CD14-positive monocyte (primary cell): Measurements from ENCODE around the gene CRADD. TPM values are rescaled to one million over a fixed set of nuclear protein-coding genes. Genes with fewer than 3 reads are reported as not detected.

Source experiments
- DNase-seq, 3 donors: peaks; one replicate each; pipeline ENCODE4 v3.0.0-alpha.2; 2011 to 2022
- H2AFZ ChIP-seq: 2 replicates; pipeline ENCODE4 v1.6.0; 2012; ENCODE audit warnings: mild to moderate bottlenecking, low read depth, low read length, inconsistent platforms; ENCODE audit not compliant: insufficient read depth, poor library complexity, severe bottlenecking
- H3K27ac ChIP-seq, 2 donors: 1 replicate in 1 of 2; 2 replicates in 1 of 2; pipeline ENCODE4 v1.5.1; 2012 to 2013; ENCODE audit warnings: low read length in 2 of 2, control low read depth in 1 of 2, inconsistent platforms in 1 of 2, low read depth in 1 of 2, mild to moderate bottlenecking in 1 of 2
- H3K27me3 ChIP-seq, 2 donors: one replicate each; pipeline versions ENCODE4 v1.6.0 to v1.6.1; 2011 to 2013; ENCODE audit warnings: low read length in 2 of 2; ENCODE audit not compliant: control insufficient read depth in 2 of 2, insufficient read depth in 2 of 2
- H3K36me3 ChIP-seq, 2 donors: replicated peaks in 1 of 2; 1 replicate in 1 of 2; 2 replicates in 1 of 2; pipeline versions ENCODE4 v1.5.1 to v1.6.1; 2012 to 2013; ENCODE audit warnings: low read length in 2 of 2, control low read depth in 1 of 2, inconsistent platforms in 1 of 2, mild to moderate bottlenecking in 1 of 2; ENCODE audit not compliant: insufficient read depth in 2 of 2, control insufficient read depth in 1 of 2
- H3K4me1 ChIP-seq, 2 donors: 1 replicate in 1 of 2; 2 replicates in 1 of 2; pipeline versions ENCODE4 v1.5.1 to v1.6.1; 2012 to 2013; ENCODE audit warnings: low read length in 2 of 2, control low read depth in 1 of 2, inconsistent platforms in 1 of 2, mild to moderate bottlenecking in 1 of 2, moderate library complexity in 1 of 2; ENCODE audit not compliant: insufficient read depth in 2 of 2, control insufficient read depth in 1 of 2
- H3K4me2 ChIP-seq: replicated peaks from 2 replicates; pipeline ENCODE3; 2012; ENCODE audit warnings: low read length, moderate library complexity, mild to moderate bottlenecking; ENCODE audit not compliant: poor library complexity, severe bottlenecking; ENCODE audit errors: extremely low read depth
- H3K4me3 ChIP-seq, 3 experiments: fragments of 200-600 bp in 1 of 3; sonication (generic) in 1 of 3; replicated peaks in 1 of 3; 1 replicate in 2 of 3; 2 replicates in 1 of 3; pipeline ENCODE4 v1.5.1; 2011 to 2013; ENCODE audit warnings: low read length in 3 of 3, mild to moderate bottlenecking in 3 of 3, control low read depth in 2 of 3, low read depth in 2 of 3, inconsistent platforms in 1 of 3, moderate library complexity in 1 of 3
- H3K79me2 ChIP-seq: 2 replicates; pipeline ENCODE4 v1.6.0; 2012; ENCODE audit warnings: mild to moderate bottlenecking, control low read depth, inconsistent platforms, low read length, moderate library complexity; ENCODE audit not compliant: insufficient read depth
- H3K9ac ChIP-seq: 2 replicates; pipeline ENCODE4 v1.6.0; 2017; ENCODE audit warnings: low read length, mild to moderate bottlenecking; ENCODE audit not compliant: insufficient read depth, poor library complexity, severe bottlenecking
- H3K9me3 ChIP-seq, 2 donors: replicated peaks in 1 of 2; 1 replicate in 1 of 2; 2 replicates in 1 of 2; pipeline versions ENCODE4 v1.5.1 to v1.6.1; 2012 to 2013; ENCODE audit warnings: low read length in 2 of 2, control low read depth in 1 of 2; ENCODE audit not compliant: control insufficient read depth in 1 of 2, insufficient read depth in 1 of 2
- H4K20me1 ChIP-seq: 2 replicates; pipeline ENCODE4 v1.6.0; 2012; ENCODE audit warnings: mild to moderate bottlenecking, low read length, control low read depth, moderate library complexity; ENCODE audit not compliant: insufficient read depth
- H3K27ac Mint-ChIP-seq, 7 donors: one replicate each; pipeline ENCODE4 v1.8.0; 2020; ENCODE audit warnings: mild to moderate bottlenecking in 7 of 7, mixed read lengths in 7 of 7, moderate library complexity in 6 of 7, inconsistent platforms in 2 of 7
- H3K27me3 Mint-ChIP-seq, 3 donors: one replicate each; pipeline ENCODE4 v1.8.0; 2021 to 2022; ENCODE audit warnings: low read depth in 3 of 3, mild to moderate bottlenecking in 3 of 3, mixed read lengths in 3 of 3, moderate library complexity in 3 of 3, inconsistent platforms in 1 of 3
- H3K36me3 Mint-ChIP-seq, 2 donors: one replicate each; pipeline ENCODE4 v1.8.0; 2020; ENCODE audit warnings: mixed read lengths in 2 of 2, inconsistent platforms in 1 of 2, mild to moderate bottlenecking in 1 of 2
- H3K4me1 Mint-ChIP-seq: one replicate; pipeline ENCODE4 v1.8.0; 2020; ENCODE audit warnings: mild to moderate bottlenecking, mixed read lengths
- H3K4me3 Mint-ChIP-seq, 2 donors: one replicate each; pipeline ENCODE4 v1.8.0; 2020; ENCODE audit warnings: mild to moderate bottlenecking in 2 of 2, mixed read lengths in 2 of 2, moderate library complexity in 1 of 2
- H3K9me3 Mint-ChIP-seq, 7 donors: one replicate each; pipeline ENCODE4 v1.8.0; 2020 to 2022; ENCODE audit warnings: mixed read lengths in 7 of 7, mild to moderate bottlenecking in 6 of 7, moderate library complexity in 6 of 7, inconsistent platforms in 2 of 7
- WGBS: methylation state at CpG from one replicate; pipeline ENCODE4 v1.1.5; 2013; ENCODE audit warnings: missing lambda C conversion rate; ENCODE audit not compliant: insufficient coverage; 5-methylcytosine and 5-hydroxymethylcytosine counted together
- intact Hi-C, 2 donors: fragments of 100-400 bp; cut with micrococcal nuclease; formaldehyde crosslinking; loops; one replicate each; pipeline versions ENCODE4 v1.15.0 to v1.15.1; 2023
- polyA plus RNA-seq, 3 donors: library from polyadenylated mRNA; depleted of rRNA in 1 of 3; unstranded in 2 of 3; stranded (reverse) in 1 of 3; fragments of 300-500 nt in 2 of 3; fragments of >200 nt in 1 of 3; fragmentation: Illumina TruSeq in 2 of 3; gene quantifications; 1 replicate in 2 of 3; 2 replicates in 1 of 3; pipeline ENCODE4 v1.2.3, GENCODE V29; 2012 to 2021
- TF ChIP-seq, protein P1 (sequence below): fragments of 200-600 bp; IDR thresholded peaks from one replicate; pipeline ENCODE4 v1.8.0; 2022; ENCODE audit warnings: antibody characterized with exemption, mild to moderate bottlenecking

Gene CRADD
- polyA plus RNA-seq, 3 donors, result 5.6 to 12.2 (median 11.2) TPM

DNA sequence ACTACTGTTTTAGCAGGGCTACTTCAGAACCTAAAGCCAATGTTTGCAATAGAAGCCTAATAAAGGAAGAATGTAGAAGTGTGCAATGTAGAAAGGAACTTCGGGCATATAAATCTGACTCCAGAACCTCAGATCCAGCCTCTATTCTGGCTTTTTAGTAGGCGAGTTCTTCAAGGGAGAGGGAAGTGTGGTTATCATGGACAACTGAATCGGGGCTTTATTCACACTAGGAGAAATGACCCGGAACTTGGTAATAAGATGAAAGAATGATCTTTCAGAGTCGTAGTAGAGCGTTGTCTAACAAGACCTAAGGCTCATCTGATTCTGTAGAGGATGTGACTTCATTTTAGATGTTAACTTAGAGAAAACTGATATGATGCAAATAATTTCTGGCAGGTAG is 72.9 kb downstream of the CRADD start:
- H3K27me3 Mint-ChIP-seq, result peaks cover 0 to 5% (median 2%) of the 10 kb centered on the region in 3 donors
- no peak overlapping the region for H3K4me3 ChIP-seq
- H3K4me1 ChIP-seq, result no peaks in the 10 kb centered on the region
- no peak overlapping the region for H3K4me3 Mint-ChIP-seq
- no peaks in the 10 kb centered on the region for H4K20me1 ChIP-seq
- no peaks in the 10 kb centered on the region for H3K36me3 ChIP-seq
- H3K9me3 Mint-ChIP-seq, result peaks cover 9 to 30% (median 18%) of the 10 kb centered on the region in 7 donors
- no peak overlapping the region for H3K4me2 ChIP-seq
- H3K27me3 ChIP-seq, result no peaks in the 10 kb centered on the region
- TF ChIP-seq, protein P1, sequence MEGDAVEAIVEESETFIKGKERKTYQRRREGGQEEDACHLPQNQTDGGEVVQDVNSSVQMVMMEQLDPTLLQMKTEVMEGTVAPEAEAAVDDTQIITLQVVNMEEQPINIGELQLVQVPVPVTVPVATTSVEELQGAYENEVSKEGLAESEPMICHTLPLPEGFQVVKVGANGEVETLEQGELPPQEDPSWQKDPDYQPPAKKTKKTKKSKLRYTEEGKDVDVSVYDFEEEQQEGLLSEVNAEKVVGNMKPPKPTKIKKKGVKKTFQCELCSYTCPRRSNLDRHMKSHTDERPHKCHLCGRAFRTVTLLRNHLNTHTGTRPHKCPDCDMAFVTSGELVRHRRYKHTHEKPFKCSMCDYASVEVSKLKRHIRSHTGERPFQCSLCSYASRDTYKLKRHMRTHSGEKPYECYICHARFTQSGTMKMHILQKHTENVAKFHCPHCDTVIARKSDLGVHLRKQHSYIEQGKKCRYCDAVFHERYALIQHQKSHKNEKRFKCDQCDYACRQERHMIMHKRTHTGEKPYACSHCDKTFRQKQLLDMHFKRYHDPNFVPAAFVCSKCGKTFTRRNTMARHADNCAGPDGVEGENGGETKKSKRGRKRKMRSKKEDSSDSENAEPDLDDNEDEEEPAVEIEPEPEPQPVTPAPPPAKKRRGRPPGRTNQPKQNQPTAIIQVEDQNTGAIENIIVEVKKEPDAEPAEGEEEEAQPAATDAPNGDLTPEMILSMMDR, result no peak
- H3K9ac ChIP-seq, result no peak overlapping the region
- H3K36me3 Mint-ChIP-seq, result peaks cover 0 to 4% of the 10 kb centered on the region in 2 donors
- no peak overlapping the region for H3K27ac Mint-ChIP-seq
- peaks cover 11% of the 10 kb centered on the region for H3K4me1 Mint-ChIP-seq
- WGBS, result 96% methylated on average over 5 of the region's 6 CpGs
- DNase-seq, result no peak
- no peak overlapping the region for H2AFZ ChIP-seq
- H3K79me2 ChIP-seq, result no peaks in the 10 kb centered on the region
- no peak overlapping the region for H3K27ac ChIP-seq
- H3K9me3 ChIP-seq, result peaks cover 15 to 19% of the 10 kb centered on the region in 2 donors
- intact Hi-C loops, result no loop called here

DNA sequence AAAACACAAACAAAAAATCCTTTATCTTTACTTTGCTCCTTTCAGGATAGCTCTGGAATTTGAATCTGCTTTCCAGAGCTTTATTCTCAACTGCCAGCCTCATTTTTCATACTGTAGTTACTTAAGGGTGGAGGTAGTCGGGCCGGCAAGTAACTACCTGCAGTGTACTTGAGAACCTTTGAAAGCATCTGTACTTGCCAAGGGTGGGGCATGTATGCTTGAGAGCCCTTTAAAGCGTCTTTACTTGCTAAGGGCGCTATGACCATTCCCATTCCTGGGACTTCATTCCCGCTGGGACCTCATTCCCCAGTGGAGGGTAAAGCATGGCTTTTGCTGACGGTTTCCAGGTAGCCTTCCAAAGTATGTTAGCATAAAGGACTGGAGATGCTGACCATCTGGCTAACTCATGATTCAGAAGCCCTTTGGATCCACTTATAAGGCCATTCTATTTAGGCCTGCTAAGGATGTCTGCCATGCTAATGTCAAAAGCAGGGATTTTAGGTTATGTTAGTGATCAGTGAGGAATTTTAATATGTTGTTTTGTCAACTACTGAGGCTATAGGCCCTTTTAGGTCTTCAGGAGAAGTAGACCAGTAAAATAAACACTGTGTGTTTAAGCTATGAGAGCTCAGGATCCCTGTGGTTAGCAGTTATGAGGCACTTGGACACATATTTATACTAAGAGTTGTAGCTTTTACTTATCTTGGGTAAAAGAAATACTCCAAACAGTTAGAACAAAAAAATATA is 74.9 kb downstream of the CRADD start:
- Histone ChIP-seq H3K4me3 (no peak overlapping the region), H3K36me3 (no peaks in the 10 kb centered on the region), H3K9me3 (peaks cover 15 to 19% of the 10 kb centered on the region in 2 donors), H3K9ac (no peak overlapping the region), H4K20me1 (no peaks in the 10 kb centered on the region), H3K4me1 (no peaks in the 10 kb centered on the region), H3K4me2 (no peak overlapping the region), H2AFZ (no peak overlapping the region), H3K79me2 (no peaks in the 10 kb centered on the region), H3K27ac (no peak overlapping the region), H3K27me3 (no peaks in the 10 kb centered on the region)
- peaks cover 5% of the 10 kb centered on the region for H3K4me1 Mint-ChIP-seq
- intact Hi-C loops, result no loop called here
- no peak overlapping the region for H3K4me3 Mint-ChIP-seq
- 95% methylated on average over 4 of the region's 6 CpGs for WGBS
- no peak overlapping the region for H3K27ac Mint-ChIP-seq
- TF ChIP-seq, protein P1, result no peak
- H3K9me3 Mint-ChIP-seq, result peaks cover 9 to 30% (median 18%) of the 10 kb centered on the region in 7 donors
- H3K36me3 Mint-ChIP-seq, result peaks cover 0 to 4% of the 10 kb centered on the region in 2 donors
- H3K27me3 Mint-ChIP-seq, result peaks cover 0 to 5% (median 2%) of the 10 kb centered on the region in 3 donors
- no peak for DNase-seq
